HEK293 (cell line): ENCODE data around the gene LAP3.

Experiments
- CTCF ChIA-PET: fragments of 350-600 bp; formaldehyde crosslinking; extraction: SDS; loops from one replicate; lab custom pipeline; 2021; ENCODE audit warnings: antibody characterized with exemption; lab: Yijun Ruan, JAX
- POLR2A ChIA-PET: fragments of 300-600 bp; formaldehyde crosslinking; extraction: SDS; loops from one replicate; lab custom pipeline; 2020; ENCODE audit warnings: antibody characterized with exemption, inconsistent platforms; lab: Yijun Ruan, JAX
- H3K27ac ChIP-seq: fragments of 200-500 bp; sonication (Bioruptor generic); 2 replicates; pipeline ENCODE4 v1.5.1; 2014; ENCODE audit warnings: low read depth, low read length, control low read depth, inconsistent platforms; ENCODE audit errors: extremely low read depth
- H3K36me3 ChIP-seq, 2 experiments: fragments of 200-500 bp in 1 of 2; sonication (Bioruptor generic) in 1 of 2; 1 replicate in 1 of 2; 2 replicates in 1 of 2; pipeline ENCODE4 v1.5.1; 2014 to 2017; ENCODE audit warnings: inconsistent platforms in 2 of 2, low read length in 2 of 2; ENCODE audit not compliant: control insufficient read depth in 2 of 2, insufficient read depth in 1 of 2
- H3K4me1 ChIP-seq: fragments of 200-500 bp; sonication (Bioruptor generic); 2 replicates; pipeline ENCODE4 v1.5.1; 2014; ENCODE audit warnings: mild to moderate bottlenecking, low read length, inconsistent platforms; ENCODE audit not compliant: control insufficient read depth, insufficient read depth
- H3K4me3 ChIP-seq: 2 replicates; pipeline ENCODE4 v1.5.1; 2011; ENCODE audit warnings: low read depth, mild to moderate bottlenecking, control low read depth, low read length, moderate library complexity
- H3K9me3 ChIP-seq: fragments of 200-500 bp; sonication (Bioruptor generic); 2 replicates; pipeline ENCODE4 v1.5.1; 2014; ENCODE audit warnings: low read depth, low read length, inconsistent platforms; ENCODE audit not compliant: control insufficient read depth, insufficient read depth
- BCL11A ChIP-seq: fragments of 450-650 bp; formaldehyde crosslinking; IDR thresholded peaks from 2 replicates; pipeline ENCODE4 v1.5.1; 2016; ENCODE audit warnings: low read depth, missing biosample characterization, missing genetic modification characterization
- HOXA7 ChIP-seq: sonication (generic); formaldehyde crosslinking; IDR thresholded peaks from 2 replicates; pipeline ENCODE4 v1.8.1; 2022; ENCODE audit warnings: missing genetic modification reagents, borderline replicate concordance
- PRDM1 ChIP-seq: fragments of 450-650 bp; formaldehyde crosslinking; IDR thresholded peaks from 2 replicates; pipeline ENCODE4; 2016; ENCODE audit warnings: missing biosample characterization, missing genetic modification characterization
- YY1 ChIP-seq: fragments of 450-650 bp; formaldehyde crosslinking; IDR thresholded peaks from 2 replicates; pipeline ENCODE4 v1.5.1; 2018; ENCODE audit warnings: missing biosample characterization, missing genetic modification characterization
- ZFP37 ChIP-seq: fragments of 450-650 bp; formaldehyde crosslinking; IDR thresholded peaks from 2 replicates; pipeline ENCODE4 v1.5.1; 2016; ENCODE audit warnings: missing biosample characterization, missing genetic modification characterization
- ZNF10 ChIP-seq: fragments of 450-650 bp; formaldehyde crosslinking; IDR thresholded peaks from 2 replicates; pipeline ENCODE4 v1.5.1; 2017; ENCODE audit warnings: missing biosample characterization, missing genetic modification characterization
- ZNF174 ChIP-seq: fragments of 450-650 bp; formaldehyde crosslinking; IDR thresholded peaks from 2 replicates; pipeline ENCODE4 v1.5.0; 2017; ENCODE audit warnings: missing biosample characterization, mild to moderate bottlenecking, missing genetic modification characterization
- ZNF214 ChIP-seq: fragments of 450-650 bp; formaldehyde crosslinking; IDR thresholded peaks from 2 replicates; pipeline ENCODE4 v1.5.1; 2017; ENCODE audit warnings: missing biosample characterization, mild to moderate bottlenecking, missing genetic modification characterization, borderline replicate concordance
- ZNF248 ChIP-seq: fragments of 450-650 bp; formaldehyde crosslinking; IDR thresholded peaks from 2 replicates; pipeline ENCODE4 v1.5.1; 2017; ENCODE audit warnings: missing biosample characterization, missing genetic modification characterization
- ZNF335 ChIP-seq: fragments of 450-650 bp; formaldehyde crosslinking; conservative IDR thresholded peaks from 2 replicates; pipeline ENCODE4 v1.5.1; 2016; ENCODE audit warnings: missing biosample characterization, missing genetic modification characterization
- ZNF350 ChIP-seq: fragments of 450-650 bp; formaldehyde crosslinking; IDR thresholded peaks from 2 replicates; pipeline ENCODE4 v1.5.0; 2017; ENCODE audit warnings: missing biosample characterization, mild to moderate bottlenecking, missing genetic modification characterization
- ZNF391 ChIP-seq: fragments of 450-650 bp; formaldehyde crosslinking; IDR thresholded peaks from 2 replicates; pipeline ENCODE4 v1.5.1; 2016; ENCODE audit warnings: low read depth, missing biosample characterization, missing genetic modification characterization, borderline replicate concordance
- ZNF423 ChIP-seq: fragments of 450-650 bp; formaldehyde crosslinking; IDR thresholded peaks from 2 replicates; pipeline ENCODE4 v1.5.1; 2016; ENCODE audit warnings: missing biosample characterization, missing genetic modification characterization
- ZNF747 ChIP-seq: fragments of 450-650 bp; formaldehyde crosslinking; IDR thresholded peaks from 2 replicates; pipeline ENCODE4 v1.5.1; 2016; ENCODE audit warnings: missing biosample characterization, missing genetic modification characterization
- ZNF76 ChIP-seq: fragments of 450-650 bp; formaldehyde crosslinking; IDR thresholded peaks from 2 replicates; pipeline ENCODE4; 2016; ENCODE audit warnings: low read depth, missing biosample characterization, missing genetic modification characterization, borderline replicate concordance
- TF ChIP-seq, protein P1 (sequence below): fragments of 450-650 bp; formaldehyde crosslinking; IDR thresholded peaks from 2 replicates; pipeline ENCODE4 v1.5.1; 2016; ENCODE audit warnings: missing biosample characterization, missing genetic modification characterization
- TF ChIP-seq, protein P2 (sequence below): fragments of 450-650 bp; formaldehyde crosslinking; IDR thresholded peaks from 2 replicates; pipeline ENCODE4 v1.5.1; 2016; ENCODE audit warnings: missing biosample characterization, missing genetic modification characterization
- TF ChIP-seq, protein P3 (sequence below): fragments of 450-650 bp; formaldehyde crosslinking; IDR thresholded peaks from 2 replicates; pipeline ENCODE4 v1.5.1; 2016; ENCODE audit warnings: missing biosample characterization, missing genetic modification characterization
- TF ChIP-seq, protein P4 (sequence below): fragments of 450-650 bp; formaldehyde crosslinking; IDR thresholded peaks from 2 replicates; pipeline ENCODE4 v1.5.1; 2016; ENCODE audit warnings: missing biosample characterization, missing genetic modification characterization

Gene LAP3

DNA sequence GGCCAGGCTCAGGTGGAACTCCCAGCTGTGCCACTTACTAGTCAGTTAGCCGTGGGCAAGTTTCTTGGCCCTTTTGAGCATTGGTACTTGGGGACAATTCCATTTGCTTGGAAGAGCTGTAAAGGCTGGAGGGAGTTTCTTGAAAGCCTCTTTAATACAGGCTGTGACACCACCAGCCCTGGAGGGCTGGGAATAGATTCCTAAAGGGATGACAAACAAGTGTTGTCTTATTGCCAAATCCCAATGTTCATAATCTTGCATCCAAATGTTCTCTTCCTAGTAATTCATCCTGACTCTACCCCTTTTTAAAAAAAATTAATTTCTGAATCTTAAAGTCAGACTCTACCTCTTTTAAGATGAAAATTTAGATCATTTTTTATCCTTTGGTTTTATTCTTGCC is 22.8 kb downstream of the LAP3 start:
- ChIA-PET CTCF (interaction anchor here (1.3 kb wide), 2 partner anchors 36 to 51 kb away, joined by 4 to 7 read pairs; no protein-coding TSS in a partner anchor), POLR2A (no interaction called here)
- Histone ChIP-seq H3K27ac (no peak overlapping the region), H3K9me3 (no peaks in the 10 kb centered on the region), H3K4me1 (no peaks in the 10 kb centered on the region), H3K36me3 (peaks cover 0 to 69% of the 10 kb centered on the region in 2 experiments; a peak in 2 of 3 replicates), H3K4me3 (no peak overlapping the region)
- TF ChIP-seq ZNF174 (no peak), ZNF10 (tag by site-specific recombination) (no peak)
- TF ChIP-seq, protein P1, sequence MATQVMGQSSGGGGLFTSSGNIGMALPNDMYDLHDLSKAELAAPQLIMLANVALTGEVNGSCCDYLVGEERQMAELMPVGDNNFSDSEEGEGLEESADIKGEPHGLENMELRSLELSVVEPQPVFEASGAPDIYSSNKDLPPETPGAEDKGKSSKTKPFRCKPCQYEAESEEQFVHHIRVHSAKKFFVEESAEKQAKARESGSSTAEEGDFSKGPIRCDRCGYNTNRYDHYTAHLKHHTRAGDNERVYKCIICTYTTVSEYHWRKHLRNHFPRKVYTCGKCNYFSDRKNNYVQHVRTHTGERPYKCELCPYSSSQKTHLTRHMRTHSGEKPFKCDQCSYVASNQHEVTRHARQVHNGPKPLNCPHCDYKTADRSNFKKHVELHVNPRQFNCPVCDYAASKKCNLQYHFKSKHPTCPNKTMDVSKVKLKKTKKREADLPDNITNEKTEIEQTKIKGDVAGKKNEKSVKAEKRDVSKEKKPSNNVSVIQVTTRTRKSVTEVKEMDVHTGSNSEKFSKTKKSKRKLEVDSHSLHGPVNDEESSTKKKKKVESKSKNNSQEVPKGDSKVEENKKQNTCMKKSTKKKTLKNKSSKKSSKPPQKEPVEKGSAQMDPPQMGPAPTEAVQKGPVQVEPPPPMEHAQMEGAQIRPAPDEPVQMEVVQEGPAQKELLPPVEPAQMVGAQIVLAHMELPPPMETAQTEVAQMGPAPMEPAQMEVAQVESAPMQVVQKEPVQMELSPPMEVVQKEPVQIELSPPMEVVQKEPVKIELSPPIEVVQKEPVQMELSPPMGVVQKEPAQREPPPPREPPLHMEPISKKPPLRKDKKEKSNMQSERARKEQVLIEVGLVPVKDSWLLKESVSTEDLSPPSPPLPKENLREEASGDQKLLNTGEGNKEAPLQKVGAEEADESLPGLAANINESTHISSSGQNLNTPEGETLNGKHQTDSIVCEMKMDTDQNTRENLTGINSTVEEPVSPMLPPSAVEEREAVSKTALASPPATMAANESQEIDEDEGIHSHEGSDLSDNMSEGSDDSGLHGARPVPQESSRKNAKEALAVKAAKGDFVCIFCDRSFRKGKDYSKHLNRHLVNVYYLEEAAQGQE (tag by site-specific recombination) = no peak

DNA sequence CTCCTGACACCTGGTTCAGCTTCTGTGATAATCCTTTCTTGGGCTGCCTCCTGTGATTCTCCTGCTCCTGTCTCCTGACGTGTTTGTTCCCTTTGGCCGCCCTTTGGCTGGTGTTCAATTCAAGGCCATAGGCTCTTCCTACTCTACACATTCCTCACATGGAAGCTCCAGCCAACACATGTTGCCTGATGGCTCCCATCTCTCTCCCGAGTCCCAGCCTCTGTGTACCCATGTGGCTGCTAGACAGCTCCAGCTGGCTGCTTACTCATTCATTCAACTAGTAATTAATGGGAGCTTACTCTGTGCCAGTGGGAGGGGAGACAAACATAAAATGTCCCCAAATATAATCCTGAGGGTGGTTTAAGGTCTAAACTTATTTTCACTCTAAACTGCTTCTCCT is 28.2 kb downstream of the LAP3 start:
- ChIA-PET CTCF (interaction anchor here (0.6 kb wide), 1 partner anchor 203 kb away, joined by 3 read pairs; no protein-coding TSS in a partner anchor), POLR2A (interaction anchor here (2.8 kb wide), 1 partner anchor 9 kb away, joined by 10 read pairs; the partner anchor contains the start of gene MED28)
- H3K27ac ChIP-seq = no peak overlapping the region
- H3K4me1 ChIP-seq = no peaks in the 10 kb centered on the region
- no peak overlapping the region for H3K4me3 ChIP-seq
- TF ChIP-seq ZFP37 (no peak), ZNF747 (tag by site-specific recombination) (no peak), ZNF350 (tag by site-specific recombination) (no peak), ZNF76 (no peak), ZNF248 (no peak), ZNF214 (no peak), ZNF174 (no peak), YY1 (tag by site-specific recombination) (no peak), ZNF391 (tag by site-specific recombination) (no peak)
- TF ChIP-seq, protein P2, sequence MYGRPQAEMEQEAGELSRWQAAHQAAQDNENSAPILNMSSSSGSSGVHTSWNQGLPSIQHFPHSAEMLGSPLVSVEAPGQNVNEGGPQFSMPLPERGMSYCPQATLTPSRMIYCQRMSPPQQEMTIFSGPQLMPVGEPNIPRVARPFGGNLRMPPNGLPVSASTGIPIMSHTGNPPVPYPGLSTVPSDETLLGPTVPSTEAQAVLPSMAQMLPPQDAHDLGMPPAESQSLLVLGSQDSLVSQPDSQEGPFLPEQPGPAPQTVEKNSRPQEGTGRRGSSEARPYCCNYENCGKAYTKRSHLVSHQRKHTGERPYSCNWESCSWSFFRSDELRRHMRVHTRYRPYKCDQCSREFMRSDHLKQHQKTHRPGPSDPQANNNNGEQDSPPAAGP (tag by site-specific recombination) = no peak
- H3K9me3 ChIP-seq = no peaks in the 10 kb centered on the region
- peaks cover 4 to 57% of the 10 kb centered on the region in 2 experiments for H3K36me3 ChIP-seq

DNA sequence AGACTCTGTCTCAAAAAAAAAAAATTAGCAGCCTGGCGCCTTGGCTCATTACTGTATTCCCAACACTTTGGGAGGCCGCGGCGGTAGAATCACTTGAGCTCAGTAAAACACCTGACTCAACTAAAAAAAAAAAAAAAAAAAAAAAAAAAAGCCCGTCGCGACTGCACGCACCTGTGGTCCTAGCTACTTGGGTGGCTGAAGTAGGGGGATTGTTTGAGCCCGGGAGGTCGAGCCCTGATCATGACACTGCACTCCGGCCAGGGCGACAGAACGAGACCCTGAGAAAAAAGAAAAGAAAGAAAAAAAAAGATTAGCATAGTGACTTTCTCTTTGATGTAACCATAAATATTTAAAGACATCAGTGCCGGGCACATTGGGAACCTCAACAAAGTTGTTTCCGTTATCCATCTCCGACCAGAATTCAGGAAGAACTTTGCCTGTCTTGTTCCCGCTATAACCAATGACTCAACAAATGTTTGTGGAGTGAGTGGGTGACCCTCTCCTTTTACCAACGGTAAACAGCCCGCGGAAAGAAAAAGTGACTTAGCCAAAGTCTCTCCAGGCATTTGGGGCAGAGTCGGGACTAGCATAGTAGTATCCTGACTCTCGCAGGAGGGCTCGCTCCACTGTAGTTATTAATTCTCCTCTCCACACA is 36.9 kb downstream of the LAP3 start:
- Histone ChIP-seq H3K4me1 (no peaks in the 10 kb centered on the region), H3K9me3 (no peaks in the 10 kb centered on the region), H3K27ac (no peak overlapping the region), H3K4me3 (peak overlapping the region; percentile 80), H3K36me3 (peaks cover 0 to 25% of the 10 kb centered on the region in 2 experiments; a peak in 2 of 3 replicates)
- ChIA-PET POLR2A (interaction anchor here (0.6 to 2.0 kb wide), 4 partner anchors 10 to 197 kb away, joined by 3 to 10 read pairs (median 3); partner anchors contain the start of genes DCAF16 and NCAPG), CTCF (interaction anchor here (0.7 kb wide), 1 partner anchor 72 kb away, joined by 4 read pairs; no protein-coding TSS in a partner anchor)
- TF ChIP-seq ZNF335 (tag by site-specific recombination) = peak; percentile 62
- TF ChIP-seq, protein P3, sequence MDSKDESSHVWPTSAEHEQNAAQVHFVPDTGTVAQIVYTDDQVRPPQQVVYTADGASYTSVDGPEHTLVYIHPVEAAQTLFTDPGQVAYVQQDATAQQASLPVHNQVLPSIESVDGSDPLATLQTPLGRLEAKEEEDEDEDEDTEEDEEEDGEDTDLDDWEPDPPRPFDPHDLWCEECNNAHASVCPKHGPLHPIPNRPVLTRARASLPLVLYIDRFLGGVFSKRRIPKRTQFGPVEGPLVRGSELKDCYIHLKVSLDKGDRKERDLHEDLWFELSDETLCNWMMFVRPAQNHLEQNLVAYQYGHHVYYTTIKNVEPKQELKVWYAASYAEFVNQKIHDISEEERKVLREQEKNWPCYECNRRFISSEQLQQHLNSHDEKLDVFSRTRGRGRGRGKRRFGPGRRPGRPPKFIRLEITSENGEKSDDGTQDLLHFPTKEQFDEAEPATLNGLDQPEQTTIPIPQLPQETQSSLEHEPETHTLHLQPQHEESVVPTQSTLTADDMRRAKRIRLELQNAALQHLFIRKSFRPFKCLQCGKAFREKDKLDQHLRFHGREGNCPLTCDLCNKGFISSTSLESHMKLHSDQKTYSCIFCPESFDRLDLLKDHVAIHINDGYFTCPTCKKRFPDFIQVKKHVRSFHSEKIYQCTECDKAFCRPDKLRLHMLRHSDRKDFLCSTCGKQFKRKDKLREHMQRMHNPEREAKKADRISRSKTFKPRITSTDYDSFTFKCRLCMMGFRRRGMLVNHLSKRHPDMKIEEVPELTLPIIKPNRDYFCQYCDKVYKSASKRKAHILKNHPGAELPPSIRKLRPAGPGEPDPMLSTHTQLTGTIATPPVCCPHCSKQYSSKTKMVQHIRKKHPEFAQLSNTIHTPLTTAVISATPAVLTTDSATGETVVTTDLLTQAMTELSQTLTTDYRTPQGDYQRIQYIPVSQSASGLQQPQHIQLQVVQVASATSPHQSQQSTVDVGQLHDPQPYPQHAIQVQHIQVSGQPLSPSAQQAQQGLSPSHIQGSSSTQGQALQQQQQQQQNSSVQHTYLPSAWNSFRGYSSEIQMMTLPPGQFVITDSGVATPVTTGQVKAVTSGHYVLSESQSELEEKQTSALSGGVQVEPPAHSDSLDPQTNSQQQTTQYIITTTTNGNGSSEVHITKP (tag by site-specific recombination) = 0 out of 2 replicates have a peak, but pooled peaks have one; percentile 20
- TF ChIP-seq, protein P4, sequence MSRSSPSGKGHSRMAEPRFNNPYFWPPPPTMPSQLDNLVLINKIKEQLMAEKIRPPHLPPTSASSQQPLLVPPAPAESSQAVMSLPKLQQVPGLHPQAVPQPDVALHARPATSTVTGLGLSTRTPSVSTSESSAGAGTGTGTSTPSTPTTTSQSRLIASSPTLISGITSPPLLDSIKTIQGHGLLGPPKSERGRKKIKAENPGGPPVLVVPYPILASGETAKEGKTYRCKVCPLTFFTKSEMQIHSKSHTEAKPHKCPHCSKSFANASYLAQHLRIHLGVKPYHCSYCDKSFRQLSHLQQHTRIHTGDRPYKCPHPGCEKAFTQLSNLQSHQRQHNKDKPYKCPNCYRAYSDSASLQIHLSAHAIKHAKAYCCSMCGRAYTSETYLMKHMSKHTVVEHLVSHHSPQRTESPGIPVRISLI (tag by site-specific recombination) = peak; percentile 92
- TF ChIP-seq ZNF423 (tag by site-specific recombination) = 0 out of 2 replicates have a peak, but pooled peaks have one; percentile 13
- TF ChIP-seq BCL11A = no peak
- TF ChIP-seq PRDM1 (tag by site-specific recombination) = peak; percentile 26; the same call in 1 of the 2 replicates
- no peak for TF ChIP-seq HOXA7
